Epithelial cell of esophagus (primary cell): ENCODE results near the gene EFTUD2.

Experiments
- DNase-seq: peaks from one replicate; pipeline ENCODE4 v3.0.0; 2010; ENCODE audit warnings: low read depth
- H3K4me3 ChIP-seq: 2 replicates; pipeline ENCODE4 v1.5.1; 2011; ENCODE audit warnings: mild to moderate bottlenecking, low read length, control low read depth
- CTCF ChIP-seq: IDR thresholded peaks from 2 replicates; pipeline ENCODE4 v1.5.1; 2011; ENCODE audit warnings: low read depth, mild to moderate bottlenecking, low read length, control low read depth, inconsistent platforms; ENCODE audit not compliant: insufficient read depth; ENCODE audit errors: missing control alignments

The EFTUD2 gene

DNA sequence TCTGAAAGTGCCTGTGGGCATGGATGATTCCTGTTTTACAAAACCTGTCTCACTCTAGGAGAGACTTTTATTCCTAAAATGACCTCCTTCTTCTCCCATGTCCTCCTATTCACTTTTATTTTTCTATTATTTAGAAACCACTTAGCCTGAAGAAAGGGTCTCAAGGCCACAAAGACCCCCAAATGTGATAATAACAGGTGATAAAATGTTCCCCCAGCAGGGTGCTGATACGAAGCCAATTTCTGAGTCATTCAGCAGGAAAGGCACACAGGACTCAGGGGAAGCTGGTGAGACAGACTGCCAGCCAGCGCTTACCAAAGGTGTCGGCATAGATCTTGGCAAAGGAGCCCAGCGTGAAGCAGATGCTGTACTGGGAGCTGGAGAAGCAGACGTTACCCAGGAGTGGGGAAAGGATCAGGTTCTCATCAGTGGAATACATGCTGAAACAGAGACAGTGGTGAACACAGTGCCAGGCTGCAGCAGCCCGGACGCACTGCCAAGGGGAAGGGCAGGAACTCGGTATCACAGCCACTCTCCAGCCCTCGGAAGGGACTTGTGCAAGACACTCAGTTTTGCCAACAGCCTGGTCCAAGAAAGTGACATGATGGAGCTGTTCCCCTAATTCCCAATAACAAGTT is 27.0 kb downstream of the EFTUD2 start:
- no peak overlapping the region for H3K4me3 ChIP-seq
- no peak for DNase-seq
- no peak for TF ChIP-seq CTCF

- TF ChIP-seq CTCF = no peak
- DNase-seq = no peak
- no peak overlapping the region for H3K4me3 ChIP-seq
These were observed 27.7 kb downstream of the EFTUD2 start for GRCh38 chr17:44871556-44871955.

DNA sequence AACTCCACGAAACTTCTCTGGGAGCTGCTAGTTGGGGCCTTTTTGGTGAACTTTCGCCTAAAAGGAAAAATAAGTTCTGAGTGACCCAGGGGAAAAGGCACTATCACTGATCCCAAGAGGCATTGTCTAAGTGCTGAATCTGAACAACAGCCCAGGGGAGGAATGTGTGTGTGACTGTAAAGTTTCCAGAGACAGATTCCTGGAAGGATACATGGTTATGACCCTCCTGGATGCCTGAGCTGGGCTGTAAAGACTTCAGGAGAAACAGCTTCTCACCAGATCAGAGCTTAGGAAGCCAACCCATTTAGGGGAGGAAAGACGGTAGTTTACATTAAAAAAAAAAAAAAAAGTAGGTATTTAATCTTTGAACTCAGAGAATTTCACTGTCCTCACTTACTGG is 31.4 kb downstream of the EFTUD2 start:
- TF ChIP-seq CTCF = no peak
- DNase-seq = no peak
- H3K4me3 ChIP-seq = no peak overlapping the region

- no peak for DNase-seq
- TF ChIP-seq CTCF = no peak
- H3K4me3 ChIP-seq = no peak overlapping the region
These were observed 33.3 kb downstream of the EFTUD2 start for GRCh38 chr17:44865931-44866330.

- TF ChIP-seq CTCF = peak; percentile 90
These were observed 34.0 kb downstream of the EFTUD2 start for GRCh38 chr17:44865231-44865660.

GRCh38 chr17:44864831-44865230 is 34.4 kb downstream of the EFTUD2 start:
- H3K4me3 ChIP-seq = no peak overlapping the region
- no peak for TF ChIP-seq CTCF
- DNase-seq = no peak

More at GRCh38 chr17:44865231-44865660, 34.0 kb downstream of the EFTUD2 start:
- DNase-seq = peak; percentile 75
- no peak overlapping the region for H3K4me3 ChIP-seq

- H3K4me3 ChIP-seq = no peak overlapping the region
- TF ChIP-seq CTCF = no peak
- DNase-seq = no peak
These were observed 36.0 kb downstream of the EFTUD2 start for GRCh38 chr17:44863061-44863918.
